Dedifferentiated amniotic fluid mesenchymal stem cell (primary cell): ENCODE data around the gene MATCAP1.

Experiments
- DNase-seq: peaks from one replicate; pipeline ENCODE4 v3.0.0-alpha.2; 2016; ENCODE audit errors: extremely low spot score

The MATCAP1 gene

DNA sequence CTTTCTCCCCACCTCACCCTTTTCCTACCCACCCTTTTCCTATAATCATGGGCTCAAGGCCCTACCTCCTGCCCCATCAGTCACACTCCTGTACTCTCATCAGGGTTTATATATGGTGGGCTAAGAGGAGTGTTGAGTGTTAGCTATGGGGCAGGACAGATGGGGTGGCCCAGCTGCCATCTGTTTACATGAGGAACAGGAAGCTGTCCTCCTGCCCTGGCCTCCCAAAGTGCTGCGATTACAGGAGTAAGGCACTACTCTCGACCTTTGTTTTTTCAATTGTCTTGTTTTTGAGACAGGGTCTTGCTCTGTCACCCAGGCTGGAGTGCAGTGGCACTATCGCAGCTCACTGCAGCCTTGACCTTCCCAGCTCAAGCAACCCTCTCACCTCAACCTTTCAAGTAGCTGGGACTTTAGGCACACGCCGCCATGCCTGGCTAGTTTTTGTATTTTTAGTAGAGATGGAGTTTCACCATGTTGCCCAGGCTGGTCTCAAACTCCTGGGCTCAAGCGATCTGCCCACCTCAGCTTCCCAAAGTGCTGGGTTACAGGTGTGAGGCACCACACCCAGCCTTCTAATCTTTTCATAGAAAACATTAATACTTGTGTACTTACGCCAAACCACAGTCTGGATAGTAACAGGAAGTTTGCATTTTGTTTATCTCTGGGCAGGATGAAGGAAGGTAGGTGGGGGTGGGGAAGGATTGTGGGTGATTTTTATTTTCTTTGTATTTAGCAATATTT lies 25.7 kb downstream of the MATCAP1 start:
- DNase-seq, result no peak

GRCh38 chr16:67157106-67157748 lies 26.5 kb downstream of the MATCAP1 start:
- DNase-seq, result no peak

GRCh38 chr16:67156143-67156844 lies 27.5 kb downstream of the MATCAP1 start:
- DNase-seq, result no peak

DNA sequence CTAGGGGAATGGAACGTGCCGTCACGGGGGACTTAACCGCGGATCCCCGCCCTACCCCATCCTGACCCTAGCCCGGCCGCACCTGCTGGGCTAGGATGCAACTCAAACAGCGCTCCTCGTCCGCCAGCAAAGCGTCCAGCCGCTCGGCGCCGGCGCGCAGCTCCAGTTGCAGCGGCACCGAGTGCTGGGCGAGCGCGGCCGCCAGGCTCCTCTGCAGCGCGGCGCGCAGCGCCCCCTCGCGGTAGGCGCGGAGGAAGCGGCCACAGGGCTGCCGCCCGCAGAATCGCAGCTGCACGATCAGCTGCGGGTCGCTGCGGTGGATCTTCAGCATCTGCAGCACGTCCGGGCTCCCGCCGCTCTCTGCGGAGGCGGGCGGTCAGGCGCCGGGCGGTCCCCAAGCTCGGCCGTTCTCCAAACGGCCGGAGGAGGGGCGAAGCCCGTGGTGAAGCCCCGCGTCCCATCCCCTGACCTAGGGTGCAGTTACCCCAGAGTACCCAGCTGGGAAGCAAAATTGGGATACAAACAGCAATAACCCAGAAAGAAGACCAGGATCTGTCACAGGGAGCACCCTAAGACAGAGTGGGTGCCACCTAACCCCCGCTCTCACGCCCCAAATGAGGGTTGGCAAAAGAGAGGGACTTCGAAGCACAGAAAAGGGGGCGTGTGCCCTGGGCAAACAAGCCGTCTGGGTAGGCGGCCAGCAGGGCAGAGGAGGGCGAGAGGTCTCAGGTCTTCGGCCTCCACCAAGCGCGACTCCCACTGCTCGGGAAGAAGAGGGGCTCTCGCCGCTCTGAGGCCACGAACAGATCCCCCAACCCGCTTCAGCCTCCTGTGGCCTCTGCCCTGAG lies 28.2 kb downstream of the MATCAP1 start:
- peak; percentile 44 for DNase-seq

GRCh38 chr16:67154578-67155294 lies 29.0 kb downstream of the MATCAP1 start:
- DNase-seq, result no peak

GRCh38 chr16:67151431-67152097 lies 32.2 kb downstream of the MATCAP1 start:
- no peak for DNase-seq

GRCh38 chr16:67150833-67151396 lies 32.8 kb downstream of the MATCAP1 start, which contains the start of gene B3GNT9:
Gene B3GNT9, minus strand, starts transcription at chr16:67150998. Its CDS starts 513 bp downstream, at chr16:67150485.
- peak; percentile 56 for DNase-seq

DNA sequence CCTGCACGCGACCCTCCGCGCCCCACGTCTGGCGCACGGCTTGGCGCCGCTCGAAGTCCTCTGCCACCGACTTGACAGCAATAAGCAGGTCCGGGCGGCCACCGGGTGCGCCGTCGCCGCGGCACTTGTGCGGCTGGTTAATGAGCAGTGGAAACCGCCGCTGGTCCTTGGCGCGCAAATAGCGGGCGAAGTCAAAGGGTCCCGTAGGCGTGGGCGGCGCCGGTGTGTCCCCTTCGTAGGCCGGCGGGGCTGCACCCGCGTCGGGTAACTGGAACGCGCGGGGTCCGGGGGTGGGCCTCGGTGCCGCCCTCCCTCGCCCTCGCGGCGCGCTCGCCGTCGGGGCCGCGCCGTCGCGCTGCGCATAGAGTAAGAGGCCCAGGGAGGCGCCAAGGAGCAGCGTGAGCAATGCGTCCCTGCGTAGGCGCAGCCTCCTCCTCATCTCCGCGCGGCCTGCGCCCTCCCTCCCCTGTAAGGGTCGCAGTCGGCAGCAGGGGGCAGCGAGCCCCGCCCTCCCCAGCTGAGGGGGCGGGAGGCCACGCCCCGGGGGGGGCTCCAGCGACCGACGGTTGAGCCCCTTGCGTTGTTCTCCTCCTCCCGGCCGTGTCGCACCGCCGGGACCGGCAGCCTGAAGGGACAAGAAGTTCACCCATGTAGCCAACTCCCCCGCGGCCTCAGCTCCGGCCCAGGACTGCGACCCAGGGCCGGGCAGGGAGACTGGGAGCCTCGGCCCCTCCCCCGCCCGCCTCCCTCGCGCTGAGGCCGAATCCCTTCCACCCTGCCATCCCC lies 33.5 kb downstream of the MATCAP1 start:
- DNase-seq, result no peak

GRCh38 chr16:67149276-67150046 lies 34.3 kb downstream of the MATCAP1 start:
- DNase-seq, result no peak

DNA sequence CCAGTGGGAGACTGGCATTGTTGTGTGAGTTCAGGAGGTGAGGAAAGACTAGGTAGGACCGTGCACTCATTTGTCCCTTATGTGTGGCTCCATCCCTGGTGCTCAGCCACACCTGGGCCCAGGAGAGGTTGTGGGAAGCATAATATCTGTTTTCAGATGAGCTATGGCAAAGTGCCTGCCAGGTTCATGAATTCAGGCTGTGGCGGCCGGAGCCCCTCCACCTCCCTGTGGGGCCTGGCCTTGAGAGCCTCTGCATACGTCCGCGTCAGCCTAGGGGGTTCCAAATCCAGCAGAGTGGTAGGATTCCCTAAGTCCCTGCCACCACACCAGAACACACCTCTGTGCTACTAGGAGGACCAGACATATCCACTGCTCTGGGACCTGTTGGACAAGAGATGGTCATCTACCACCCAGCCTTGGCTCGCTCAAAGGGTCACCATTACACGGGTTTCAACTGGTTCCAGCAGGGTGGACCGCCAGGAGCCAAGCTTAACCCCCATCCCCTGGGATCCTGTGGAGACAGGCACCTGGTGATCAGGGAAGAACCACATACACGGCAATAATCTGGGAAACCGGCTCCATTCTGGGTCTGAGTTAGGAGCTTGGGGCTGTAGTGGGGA lies 35.0 kb downstream of the MATCAP1 start:
- no peak for DNase-seq

DNA sequence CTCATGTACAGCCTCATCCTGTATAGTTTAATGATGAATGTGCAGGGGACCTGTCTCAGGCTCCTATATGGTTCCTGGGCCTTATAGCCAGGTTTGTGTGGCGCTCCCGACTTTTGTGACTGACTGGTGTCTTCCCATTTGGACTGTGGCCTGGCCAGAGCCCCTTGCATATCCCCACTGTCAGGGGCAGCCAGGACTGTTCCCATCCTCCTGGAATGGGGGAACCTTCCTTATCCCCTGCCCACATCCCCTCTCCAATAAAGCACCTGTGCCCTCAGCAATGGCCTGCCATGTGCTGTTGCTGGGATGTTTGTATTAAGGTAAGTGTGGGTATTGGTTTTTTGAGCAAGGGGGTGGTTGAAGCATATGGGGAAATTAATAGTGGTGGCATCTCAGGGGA lies 35.5 kb downstream of the MATCAP1 start:
- DNase-seq, result no peak

GRCh38 chr16:67147437-67148140 lies 36.2 kb downstream of the MATCAP1 start:
- no peak for DNase-seq

DNA sequence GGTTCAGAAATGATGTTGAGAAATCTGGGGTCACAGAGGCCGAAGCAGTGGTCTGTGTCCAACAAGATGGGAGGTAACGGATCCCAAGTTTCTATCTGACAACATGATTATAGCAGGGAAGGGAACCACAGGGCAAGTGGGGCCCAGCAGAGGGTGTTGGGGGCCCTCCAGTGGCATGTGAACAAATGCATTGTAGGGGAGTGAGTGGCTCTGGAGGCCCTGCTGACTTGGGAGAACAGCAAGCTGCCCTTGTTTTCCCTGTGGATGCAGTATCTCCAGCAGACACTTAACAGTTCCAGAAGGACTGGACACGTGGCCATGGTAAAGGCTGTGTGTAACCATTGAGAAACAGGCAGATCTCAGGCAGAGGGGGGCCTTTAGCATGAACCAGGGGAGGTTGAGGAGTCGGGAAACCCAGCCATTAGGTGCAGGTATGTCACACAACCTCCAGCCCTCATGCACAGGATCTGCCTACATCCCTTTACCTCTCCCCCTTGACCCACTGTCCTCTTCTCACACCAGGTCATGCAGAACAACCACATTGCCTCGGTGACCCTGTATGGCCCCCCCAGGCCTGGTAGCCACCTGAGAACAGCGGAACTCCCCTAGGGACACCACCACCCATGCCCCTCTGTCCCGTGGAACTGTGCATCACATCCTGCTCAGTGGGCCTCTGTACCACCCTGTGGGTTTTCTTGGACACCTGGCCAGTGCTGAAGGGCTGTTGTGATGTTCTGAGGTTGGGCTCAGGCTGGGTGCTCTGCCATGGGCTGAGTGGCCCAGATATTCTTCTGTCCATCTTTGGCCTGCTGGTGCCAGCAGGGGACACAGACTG lies 37.0 kb downstream of the MATCAP1 start:
- DNase-seq, result no peak

DNA sequence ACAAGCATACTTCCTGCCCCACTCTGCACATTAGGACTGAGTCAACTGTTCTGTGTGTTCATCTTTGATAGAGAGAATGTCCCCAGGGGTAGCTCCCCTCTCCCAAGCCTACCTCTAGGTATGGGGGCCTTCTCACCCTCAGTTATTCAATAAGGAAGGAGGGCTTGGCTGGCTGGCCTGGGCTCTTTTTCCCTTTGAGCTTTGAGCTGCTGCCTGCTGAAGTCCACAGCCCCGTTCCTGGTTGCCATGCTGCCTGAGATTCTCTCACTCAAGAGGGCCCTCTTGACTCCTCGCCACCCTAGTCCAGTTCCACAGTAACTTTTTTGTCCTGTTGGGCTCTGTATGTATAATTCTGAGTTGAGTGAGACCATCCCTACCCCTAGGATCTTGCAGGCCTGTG lies 38.0 kb downstream of the MATCAP1 start:
- DNase-seq, result no peak

DNA sequence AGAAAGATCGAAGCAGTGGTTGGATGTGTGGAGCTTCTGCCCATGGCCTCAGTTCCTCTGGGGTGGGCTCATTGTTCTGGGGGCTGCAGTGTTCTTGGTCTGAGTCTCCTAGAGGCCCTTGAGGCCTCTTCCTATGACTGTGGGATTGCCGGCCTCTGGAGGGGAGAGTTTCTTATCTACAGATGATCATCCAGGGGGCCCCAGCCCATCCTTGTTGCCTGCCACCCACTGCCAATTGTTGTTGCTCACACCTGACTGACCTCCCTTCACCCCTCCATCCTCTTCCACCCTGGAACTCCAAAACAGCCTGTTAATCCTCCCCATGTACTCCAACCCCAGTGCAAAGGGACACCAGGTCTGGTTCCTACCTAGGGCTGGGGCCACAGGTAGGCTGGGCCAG lies 38.8 kb downstream of the MATCAP1 start:
- DNase-seq, result no peak

- no peak for DNase-seq
Measured at GRCh38 chr16:67142342-67142741, 41.4 kb downstream of the MATCAP1 start.

GRCh38 chr16:67141391-67141790 lies 42.4 kb downstream of the MATCAP1 start:
- DNase-seq, result no peak
